ENCODE data around the gene MRO. TPM values are rescaled to one million over a fixed set of nuclear protein-coding genes. Genes with fewer than 3 reads are reported as not detected.

The MRO gene
- total RNA-seq, 1 experiment from 2014 or later = not detected

DNA sequence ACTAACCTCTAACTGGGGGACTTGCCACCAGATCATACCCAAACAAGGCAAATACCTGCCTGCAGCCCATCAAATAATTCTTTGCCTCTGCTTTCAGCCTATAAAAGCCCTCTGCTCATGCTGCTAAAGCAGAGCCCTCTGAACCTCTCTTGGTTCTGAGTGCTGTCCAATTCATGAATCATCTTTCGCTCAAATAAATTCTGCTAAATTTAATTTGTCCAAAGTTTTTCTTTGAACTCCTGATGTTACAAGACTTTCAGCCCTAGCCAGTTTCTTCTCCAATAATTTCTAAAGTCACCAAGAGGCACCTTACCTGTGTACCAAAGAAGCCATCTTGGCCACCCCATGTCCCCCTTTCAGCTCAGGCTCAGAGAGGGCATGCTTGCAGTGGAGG is 72.0 kb downstream of the MRO start:
- no peak for DNase-seq (ENCODE audit: low read depth)

DNA sequence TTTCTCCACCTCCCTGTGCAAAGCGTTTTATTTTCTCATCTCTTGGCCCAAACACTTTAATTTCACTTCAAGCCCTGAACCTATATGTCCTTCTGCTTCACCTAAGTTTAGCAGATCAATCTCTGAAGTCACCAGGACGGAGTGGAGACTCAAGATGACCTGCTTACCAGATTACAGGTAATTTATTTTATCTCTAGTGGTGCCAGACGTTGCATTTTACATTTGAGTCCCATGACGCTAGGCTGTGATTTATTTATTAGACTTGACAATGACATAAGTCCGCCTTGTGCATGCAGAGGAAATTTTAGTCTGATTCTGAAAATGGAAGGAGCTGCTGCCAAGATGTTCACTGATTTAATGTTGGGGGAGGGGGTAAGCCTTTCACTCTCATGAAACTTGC is 73.9 kb downstream of the MRO start:
- DNase-seq (ENCODE audit: low read depth) = no peak

Other genes starting within 250 kb of the MRO start
- gene ME2, start 59.1 kb upstream of the MRO start, total RNA-seq (2014; rRNA removed) = 33.3 and 39.0 TPM in 2 replicates
- 4.9 and 6.7 TPM in 2 replicates for gene ELAC1, start 148.0 kb upstream of the MRO start, total RNA-seq (2014; rRNA removed)
- gene SMAD4, start 210.2 kb upstream of the MRO start, total RNA-seq (2014; rRNA removed) = 87.8 and 97.5 TPM in 2 replicates